Measurements from ENCODE around the gene BASP1. TPM values are rescaled to one million over a fixed set of nuclear protein-coding genes. Genes with fewer than 3 reads are reported as not detected.
A peak's percentile ranks its signal among the peaks of the same experiment; 100 is the strongest.

Gene BASP1
- total and polyA plus RNA-seq, 2 donors (not counting 1 experiment from before 2014, with no cell fraction given), result 53.0 to 66.4 TPM

- DNase-seq (no peak), ATAC-seq (ENCODE audit: low read depth) (no peak)
- Histone ChIP-seq H3K4me1 (ENCODE audit: control insufficient read depth in 2 of 2, insufficient read depth in 2 of 2, low read length in 2 of 2) (peaks cover 31 to 34% of the 10 kb centered on the region in 2 donors), H3K27ac (ENCODE audit: low read length in 2 of 2) (no peak overlapping the region), H3K9me3 (ENCODE audit: control extremely low read depth in 1 of 3, control insufficient read depth in 2 of 3, insufficient read depth in 1 of 3, low read length in 2 of 3) (no peaks in the 10 kb centered on the region), H3K4me2 (replicated peaks; ENCODE audit: low read depth, low read length, poor library complexity, severe bottlenecking) (no peak overlapping the region), H3K9ac (ENCODE audit: low read length) (no peak overlapping the region), H3K36me3 (replicated peaks in 1 of 2; ENCODE audit: control extremely low read depth in 1 of 2, control insufficient read depth in 1 of 2, extremely low read depth in 1 of 2, insufficient read depth in 2 of 2, low read length in 1 of 2) (peaks cover 3 to 6% of the 10 kb centered on the region in 2 experiments), H4K20me1 (ENCODE audit: control insufficient read depth, insufficient read depth, low read length, poor library complexity, severe bottlenecking) (peaks cover 79% of the 10 kb centered on the region), H3K4me3 (ENCODE audit: control extremely low read depth in 1 of 5, extremely low read depth in 1 of 5, insufficient read depth in 1 of 5, low read depth in 2 of 5, low read length in 4 of 5) (no peak overlapping the region), H3K27me3 (replicated peaks in 1 of 4; ENCODE audit: control extremely low read depth in 1 of 4, control insufficient read depth in 3 of 4, insufficient read depth in 4 of 4, low read length in 3 of 4) (no peaks in the 10 kb centered on the region), H3K79me2 (ENCODE audit: control insufficient read depth, insufficient read depth, low read length) (peaks cover 100% of the 10 kb centered on the region), H2AFZ (ENCODE audit: insufficient read depth, low read depth, low read length, poor library complexity, severe bottlenecking) (no peak overlapping the region)
- CTCF ChIA-PET, result interaction anchor here (1.6 kb wide), 1 partner anchor 24 kb away, joined by 4 read pairs; no protein-coding TSS in a partner anchor
- WGBS (ENCODE audit: insufficient coverage), result 92% methylated on average over 4 of the region's 6 CpGs
- Mint-ChIP-seq H3K27ac (peak overlapping the region; percentile 20), H3K4me3 (no peak overlapping the region), H3K9me3 (ENCODE audit: insufficient read depth) (no peaks in the 10 kb centered on the region), H3K4me1 (peaks cover 67% of the 10 kb centered on the region), H3K27me3 (no peaks in the 10 kb centered on the region)
- intact Hi-C loops (cut with micrococcal nuclease), result no loop called here
- POLR2A ChIA-PET, result no interaction called here
- TF ChIP-seq CTCF (IDR thresholded peaks at IDR 0.05) (no peak), EZH2 (IDR thresholded peaks at IDR 0.05; ENCODE audit: borderline replicate concordance, insufficient read depth, low read depth, low read length, poor library complexity, severe bottlenecking) (no peak)
These were observed 22.5 kb downstream of the BASP1 start for GRCh38 chr5:17239953-17240352.

- Histone ChIP-seq H3K9ac (ENCODE audit: low read length) (no peak overlapping the region), H4K20me1 (ENCODE audit: control insufficient read depth, insufficient read depth, low read length, poor library complexity, severe bottlenecking) (peaks cover 84% of the 10 kb centered on the region), H3K9me3 (ENCODE audit: control extremely low read depth in 1 of 3, control insufficient read depth in 2 of 3, insufficient read depth in 1 of 3, low read length in 2 of 3) (no peaks in the 10 kb centered on the region), H3K27me3 (replicated peaks in 1 of 4; ENCODE audit: control extremely low read depth in 1 of 4, control insufficient read depth in 3 of 4, insufficient read depth in 4 of 4, low read length in 3 of 4) (no peaks in the 10 kb centered on the region), H3K4me3 (ENCODE audit: control extremely low read depth in 1 of 5, extremely low read depth in 1 of 5, insufficient read depth in 1 of 5, low read depth in 2 of 5, low read length in 4 of 5) (no peak overlapping the region), H3K79me2 (ENCODE audit: control insufficient read depth, insufficient read depth, low read length) (peaks cover 100% of the 10 kb centered on the region), H2AFZ (ENCODE audit: insufficient read depth, low read depth, low read length, poor library complexity, severe bottlenecking) (no peak overlapping the region), H3K4me1 (ENCODE audit: control insufficient read depth in 2 of 2, insufficient read depth in 2 of 2, low read length in 2 of 2) (peaks cover 29 to 30% of the 10 kb centered on the region in 2 donors), H3K27ac (ENCODE audit: low read length in 2 of 2) (no peak overlapping the region), H3K36me3 (replicated peaks in 1 of 2; ENCODE audit: control extremely low read depth in 1 of 2, control insufficient read depth in 1 of 2, extremely low read depth in 1 of 2, insufficient read depth in 2 of 2, low read length in 1 of 2) (peaks cover 3 to 6% of the 10 kb centered on the region in 2 experiments), H3K4me2 (replicated peaks; ENCODE audit: low read depth, low read length, poor library complexity, severe bottlenecking) (no peak overlapping the region)
- Mint-ChIP-seq H3K27me3 (no peaks in the 10 kb centered on the region), H3K27ac (peak overlapping the region; percentile 5), H3K9me3 (ENCODE audit: insufficient read depth) (no peaks in the 10 kb centered on the region), H3K4me1 (peaks cover 64% of the 10 kb centered on the region), H3K4me3 (no peak overlapping the region)
- WGBS (ENCODE audit: insufficient coverage), result no CpG with 5 or more reads among the region's 1 CpG
- DNase-seq (no peak), ATAC-seq (ENCODE audit: low read depth) (no peak)
- intact Hi-C loops (cut with micrococcal nuclease), result no loop called here
- POLR2A ChIA-PET, result no interaction called here
- TF ChIP-seq CTCF (IDR thresholded peaks at IDR 0.05) (no peak), EZH2 (IDR thresholded peaks at IDR 0.05; ENCODE audit: borderline replicate concordance, insufficient read depth, low read depth, low read length, poor library complexity, severe bottlenecking) (no peak)
- CTCF ChIA-PET, result interaction anchor here (1.6 kb wide), 1 partner anchor 24 kb away, joined by 4 read pairs; no protein-coding TSS in a partner anchor
These were observed 23.1 kb downstream of the BASP1 start for GRCh38 chr5:17240487-17240886.

Data from B cell (primary cell).